ENCODE measurements around the gene SVOPL. TPM values are rescaled to one million over a fixed set of nuclear protein-coding genes. Genes with fewer than 3 reads are reported as not detected.
A peak's percentile ranks its signal among the peaks of the same experiment; 100 is the strongest.

Gene SVOPL
- total RNA-seq, 1 donor from 2014 or later = under 0.01 TPM

DNA sequence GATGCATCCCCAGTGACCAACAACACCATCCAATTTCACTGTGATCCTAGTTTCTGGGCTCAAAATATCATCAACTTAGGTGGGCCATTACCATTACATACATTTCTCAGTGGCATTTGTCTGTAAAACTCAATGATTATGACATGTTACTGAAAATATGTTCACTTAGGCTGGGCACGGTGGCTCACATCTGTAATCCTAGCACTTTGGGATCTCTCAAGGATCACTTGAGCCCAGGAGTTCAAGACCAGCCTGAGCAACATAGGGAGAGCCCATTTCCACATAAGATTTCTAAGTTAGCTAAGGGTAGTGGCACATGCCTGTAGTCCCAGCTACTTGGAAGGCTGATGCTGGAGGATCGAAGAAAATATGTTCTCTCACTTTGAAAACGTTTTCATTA, 150.1 kb downstream of the SVOPL start:
- TF ChIP-seq CTCF (IDR thresholded peaks at IDR 0.05; ENCODE audit: insufficient read depth, low read length, severe bottlenecking) = no peak
- no peaks in the 10 kb centered on the region for H3K27me3 ChIP-seq (ENCODE audit: control insufficient read depth, insufficient read depth, low read length)
- H3K4me3 ChIP-seq (ENCODE audit: low read depth, low read length) = no peak overlapping the region
- H3K36me3 ChIP-seq (ENCODE audit: control insufficient read depth, insufficient read depth, low read length) = peaks cover 7% of the 10 kb centered on the region
- DNase-seq (ENCODE audit: low read depth) (no peak), FAIRE-seq (no peak)

- H3K4me3 ChIP-seq (ENCODE audit: low read depth, low read length) = no peak overlapping the region
- no peak for FAIRE-seq
- peaks cover 5% of the 10 kb centered on the region for H3K36me3 ChIP-seq (ENCODE audit: control insufficient read depth, insufficient read depth, low read length)
- no peaks in the 10 kb centered on the region for H3K27me3 ChIP-seq (ENCODE audit: control insufficient read depth, insufficient read depth, low read length)
- DNase-seq (ENCODE audit: low read depth) = no peak
- no peak for TF ChIP-seq CTCF (IDR thresholded peaks at IDR 0.05; ENCODE audit: insufficient read depth, low read length, severe bottlenecking)
Measured at GRCh38 chr7:138550337-138550736, 150.8 kb downstream of the SVOPL start.

DNA sequence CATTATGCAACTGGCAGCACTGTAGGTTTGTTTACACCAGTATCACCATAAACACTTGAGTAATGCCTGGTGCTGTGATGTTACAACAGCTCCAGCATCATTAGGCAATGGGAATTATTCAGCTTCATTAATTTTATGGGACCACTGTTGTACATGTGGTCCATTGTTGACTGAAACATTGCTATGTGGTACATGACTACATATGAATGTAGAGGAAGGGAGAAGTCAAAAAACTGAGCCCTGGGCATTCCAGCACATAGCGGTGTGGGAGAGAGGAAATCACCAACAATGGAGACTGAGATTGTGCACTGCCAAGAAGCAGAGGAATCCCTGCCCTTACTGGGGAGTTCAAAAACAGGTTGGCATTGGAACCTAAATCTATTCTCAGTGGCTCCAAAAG, 152.1 kb downstream of the SVOPL start:
- Histone ChIP-seq H3K36me3 (ENCODE audit: control insufficient read depth, insufficient read depth, low read length) (peaks cover 2% of the 10 kb centered on the region), H3K27me3 (ENCODE audit: control insufficient read depth, insufficient read depth, low read length) (no peaks in the 10 kb centered on the region), H3K4me3 (ENCODE audit: low read depth, low read length) (no peak overlapping the region)
- DNase-seq (ENCODE audit: low read depth) = no peak
- FAIRE-seq = no peak
- no peak for TF ChIP-seq CTCF (IDR thresholded peaks at IDR 0.05; ENCODE audit: insufficient read depth, low read length, severe bottlenecking)

- Histone ChIP-seq H3K27me3 (ENCODE audit: control insufficient read depth, insufficient read depth, low read length) (no peaks in the 10 kb centered on the region), H3K36me3 (ENCODE audit: control insufficient read depth, insufficient read depth, low read length) (no peaks in the 10 kb centered on the region), H3K4me3 (ENCODE audit: low read depth, low read length) (no peak overlapping the region)
- no peak for TF ChIP-seq CTCF (IDR thresholded peaks at IDR 0.05; ENCODE audit: insufficient read depth, low read length, severe bottlenecking)
- no peak for DNase-seq (ENCODE audit: low read depth)
- FAIRE-seq = no peak
Measured at GRCh38 chr7:138546829-138547228, 154.3 kb downstream of the SVOPL start.

GRCh38 chr7:138546064-138546619, 155.0 kb downstream of the SVOPL start:
- Histone ChIP-seq H3K4me3 (ENCODE audit: low read depth, low read length) (no peak overlapping the region), H3K27me3 (ENCODE audit: control insufficient read depth, insufficient read depth, low read length) (no peaks in the 10 kb centered on the region), H3K36me3 (ENCODE audit: control insufficient read depth, insufficient read depth, low read length) (peaks cover 1% of the 10 kb centered on the region)
- FAIRE-seq (no peak), DNase-seq (ENCODE audit: low read depth) (no peak)
- TF ChIP-seq CTCF (IDR thresholded peaks at IDR 0.05; ENCODE audit: insufficient read depth, low read length, severe bottlenecking) = no peak

DNA sequence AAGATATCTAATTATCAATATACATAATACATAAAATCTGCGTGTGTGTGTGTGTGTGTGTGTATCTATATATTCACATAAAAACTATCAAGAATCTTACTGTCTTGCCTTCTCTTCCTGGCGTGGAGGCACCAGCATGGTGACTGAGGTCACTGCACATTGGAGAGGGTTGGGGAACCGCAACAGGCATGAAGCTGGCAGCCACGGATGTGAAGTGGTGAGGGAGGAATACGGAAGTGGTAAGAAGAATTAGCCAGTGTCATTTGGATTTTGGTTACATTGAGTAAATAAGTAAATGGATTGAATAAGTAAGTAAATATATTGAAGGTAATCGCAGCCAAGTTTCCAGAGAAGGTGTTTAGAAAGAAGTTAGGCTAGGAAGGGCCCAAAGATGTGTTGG, 156.0 kb downstream of the SVOPL start:
- Histone ChIP-seq H3K36me3 (ENCODE audit: control insufficient read depth, insufficient read depth, low read length) (peaks cover 1% of the 10 kb centered on the region), H3K27me3 (ENCODE audit: control insufficient read depth, insufficient read depth, low read length) (no peaks in the 10 kb centered on the region), H3K4me3 (ENCODE audit: low read depth, low read length) (no peak overlapping the region)
- DNase-seq (ENCODE audit: low read depth) = peak; percentile 23
- FAIRE-seq = no peak
- TF ChIP-seq CTCF (IDR thresholded peaks at IDR 0.05; ENCODE audit: insufficient read depth, low read length, severe bottlenecking) = no peak
